PFSK-1 (cell line): ENCODE measurements around the gene CTU1.

Experiments used
- FOXP2 ChIP-seq: optimal IDR thresholded peaks from 2 replicates; pipeline ENCODE3; 2011; ENCODE audit warnings: borderline replicate concordance, control low read depth, inconsistent platforms; ENCODE audit not compliant: insufficient read depth; ENCODE audit errors: extremely low read length, extremely low read depth
- POLR2AphosphoS5 ChIP-seq: IDR thresholded peaks from 2 replicates; pipeline ENCODE4 v1.6.1; 2012; ENCODE audit warnings: low read depth, mild to moderate bottlenecking, control low read depth, low read length, moderate library complexity
- SIN3A ChIP-seq: IDR thresholded peaks from 2 replicates; pipeline ENCODE4 v1.6.1; 2012; ENCODE audit warnings: mild to moderate bottlenecking, low read length, moderate library complexity, borderline replicate concordance; ENCODE audit not compliant: insufficient read depth

DNA sequence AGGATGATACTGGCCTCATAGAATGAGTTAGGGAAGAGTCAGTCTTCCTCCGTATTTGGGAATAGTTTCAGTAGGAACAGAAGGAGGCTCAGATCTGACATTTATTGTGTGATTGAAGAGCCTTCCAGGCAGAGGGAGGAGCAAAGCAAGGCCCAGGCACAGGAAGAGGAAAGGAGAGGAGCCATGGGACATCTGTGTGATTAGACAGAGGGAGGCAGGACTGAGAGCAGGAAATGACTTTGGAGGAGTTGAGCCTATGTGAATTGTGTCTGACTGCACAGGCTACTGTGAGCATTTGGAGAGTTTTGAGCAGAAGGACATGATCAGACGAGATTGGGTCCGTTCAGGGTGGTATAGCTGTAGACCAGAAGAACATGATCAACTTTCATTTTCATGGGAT lies 42.4 kb upstream of the CTU1 start:
- TF ChIP-seq POLR2AphosphoS5 (peak; percentile 41; the same call in 1 of the 2 replicates), SIN3A (no peak), FOXP2 (no peak)
